ENCODE data around the gene MBD1. TPM values are rescaled to one million over a fixed set of nuclear protein-coding genes. Genes with fewer than 3 reads are reported as not detected.

Gene MBD1
- total and polyA plus RNA-seq, 4 donors = 13.9 to 45.8 (median 26.8) TPM

- Histone ChIP-seq H3K9ac (ENCODE audit: low read depth in 1 of 2, low read length in 2 of 2) (no peak overlapping the region), H3K27ac (ENCODE audit: low read depth in 1 of 2, low read length in 2 of 2) (peak overlapping the region in 1 of 2 donors; percentile 6), H3K36me3 (ENCODE audit: control insufficient read depth in 4 of 4, insufficient read depth in 3 of 4, low read depth in 1 of 4, low read length in 3 of 4) (no peaks in the 10 kb centered on the region), H3K27me3 (ENCODE audit: control insufficient read depth in 4 of 4, insufficient read depth in 4 of 4, low read length in 3 of 4) (no peaks in the 10 kb centered on the region), H3K4me3 (ENCODE audit: low read depth in 1 of 3, low read length in 3 of 3) (no peak overlapping the region), H3K9me3 (ENCODE audit: control insufficient read depth in 4 of 4, low read length in 3 of 4) (no peaks in the 10 kb centered on the region), H3K4me1 (ENCODE audit: control insufficient read depth in 4 of 4, insufficient read depth in 4 of 4, low read length in 3 of 4) (peaks cover 0 to 13% (median 5%) of the 10 kb centered on the region in 4 donors)
- WGBS = 16% methylated on average over 2 of the region's 2 CpGs
- DNase-seq (ENCODE audit: low spot score) = no peak
- peak; percentile 85 for TF ChIP-seq NR2F2 (IDR thresholded peaks at IDR 0.05)
- no peak for TF ChIP-seq TAF1 (conservative IDR thresholded peaks at IDR 0.05)
- peak; percentile 92 to 94 for TF ChIP-seq RXRA (IDR thresholded peaks at IDR 0.05)
- TF ChIP-seq SP1 (IDR thresholded peaks at IDR 0.05) = peak; percentile 96
- peak; percentile 97 to 99 for TF ChIP-seq HNF4A (conservative IDR thresholded peaks at IDR 0.05)
- TF ChIP-seq RAD21 (IDR thresholded peaks at IDR 0.05) = peak in 1 of 2 donors; percentile 38
- peak in 1 of 2 donors; percentile 47 for TF ChIP-seq JUND (IDR thresholded peaks at IDR 0.05)
- peak; percentile 24 for TF ChIP-seq REST (IDR thresholded peaks at IDR 0.05)
- TF ChIP-seq YY1 (IDR thresholded peaks at IDR 0.05) = peak; percentile 59
- TF ChIP-seq FOXA2 (IDR thresholded peaks at IDR 0.05) = peak; percentile 55
- peak; percentile 56 for TF ChIP-seq MAX (IDR thresholded peaks at IDR 0.05)
- TF ChIP-seq HNF4G (IDR thresholded peaks at IDR 0.05) = peak; percentile 82
- peak; percentile 59 for TF ChIP-seq FOXA1 (IDR thresholded peaks at IDR 0.05)
- TF ChIP-seq CTCF (IDR thresholded peaks at IDR 0.05; ENCODE audit: low read depth, low read length, missing input control) = no peak
- TF ChIP-seq ATF3 (IDR thresholded peaks at IDR 0.05) = no peak
- peak in 1 of 2 donors; percentile 14 for TF ChIP-seq EGR1 (IDR thresholded peaks at IDR 0.05; ENCODE audit: low read depth in 2 of 2)
- peak in 1 of 2 donors; percentile 19 for TF ChIP-seq GABPA (IDR thresholded peaks at IDR 0.05 in 1 of 2, conservative IDR thresholded peaks at IDR 0.05 in 1 of 2)
- peak; percentile 28 for TF ChIP-seq ZBTB33 (IDR thresholded peaks at IDR 0.05)
Observed at GRCh38 chr18:50313873-50314460, 32.6 kb upstream of the MBD1 start.

All from liver (tissue), 9 donors.